GM18520 (cell line): ENCODE results near the gene GMCL2.

Experiments used
- ATAC-seq: cut with Tn5 transposase; IDR thresholded peaks from one replicate; pipeline ENCODE4 v1.9.1; 2021; ENCODE audit not compliant: unreplicated experiment

GMCL2 gene

DNA sequence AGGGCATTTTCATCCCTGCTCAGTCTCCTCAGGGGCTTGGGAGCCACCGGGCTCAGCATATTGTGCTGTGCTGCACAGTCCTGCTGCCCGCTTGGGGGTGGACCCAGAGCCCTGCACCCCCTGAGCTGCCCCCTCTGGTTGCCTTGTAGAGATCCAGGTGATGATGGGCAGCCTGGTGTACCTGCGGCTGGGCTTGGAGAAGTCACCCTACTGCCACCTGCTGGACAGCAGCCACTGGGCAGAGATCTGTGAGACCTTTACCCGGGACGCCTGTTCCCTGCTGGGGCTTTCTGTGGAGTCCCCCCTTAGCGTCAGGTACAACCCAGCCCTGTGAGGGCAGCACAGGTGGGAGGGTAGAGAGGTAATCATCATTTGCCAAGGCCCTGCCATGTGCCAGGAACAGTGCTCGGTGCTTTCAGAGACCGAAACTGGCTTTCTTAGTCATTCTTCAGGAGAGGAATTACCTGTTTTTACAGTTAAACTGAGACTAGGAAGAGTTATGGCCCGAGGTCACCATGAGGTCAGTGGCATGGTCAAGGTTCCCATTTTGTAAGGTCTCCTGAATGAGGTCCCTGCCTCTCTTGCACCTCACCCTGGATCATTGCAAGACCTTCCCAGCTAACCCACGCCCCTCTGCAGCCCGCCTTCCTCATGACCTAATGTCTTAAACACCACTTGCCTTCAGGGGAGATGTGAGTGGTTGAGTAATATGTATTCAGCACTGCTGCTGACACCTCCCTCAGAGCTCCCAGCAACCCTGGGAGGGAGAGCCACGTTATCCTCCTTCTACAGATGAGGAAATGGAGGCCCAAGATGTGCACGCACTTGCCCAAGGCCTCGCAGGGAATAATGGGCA lies 41.0 kb downstream of the GMCL2 start:
- ATAC-seq: no peak

DNA sequence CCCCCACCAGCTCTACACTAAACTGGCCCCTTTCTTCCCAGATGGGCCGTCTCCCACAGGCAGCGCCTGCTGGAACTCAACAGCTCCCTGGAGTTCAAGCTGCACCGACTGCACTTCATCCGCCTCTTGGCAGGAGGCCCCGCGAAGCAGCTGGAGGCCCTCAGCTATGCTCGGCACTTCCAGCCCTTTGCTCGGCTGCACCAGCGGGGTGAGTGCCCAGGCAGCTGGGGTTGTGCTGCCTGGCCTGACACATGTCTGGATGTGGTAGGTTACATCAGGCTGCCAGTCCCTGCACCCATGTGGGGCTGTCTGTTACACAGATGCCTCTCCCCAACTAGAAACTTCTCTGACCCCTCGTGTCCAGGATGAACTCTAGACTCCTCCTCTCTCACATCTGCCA lies 43.3 kb downstream of the GMCL2 start:
- ATAC-seq: no peak

DNA sequence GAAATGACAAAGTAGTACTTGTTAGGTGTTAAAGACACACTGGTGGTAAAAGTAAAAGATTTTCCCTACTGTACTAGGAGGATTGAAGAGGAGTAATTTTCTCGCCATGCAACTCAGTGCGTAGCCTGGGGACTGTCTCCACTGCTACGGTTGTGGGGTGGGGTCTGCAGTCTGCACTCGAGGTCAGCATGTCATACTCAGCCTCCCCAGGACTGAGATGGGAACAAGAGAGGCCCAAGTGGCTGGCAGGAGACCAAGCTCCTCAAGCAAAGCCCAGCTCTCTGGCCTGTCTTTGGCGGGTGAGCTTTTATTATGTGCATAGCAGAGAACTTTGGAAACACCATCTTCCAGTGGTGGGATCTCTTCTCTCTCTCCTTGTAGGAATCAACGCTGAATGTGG lies 43.9 kb downstream of the GMCL2 start:
- ATAC-seq: no peak

DNA sequence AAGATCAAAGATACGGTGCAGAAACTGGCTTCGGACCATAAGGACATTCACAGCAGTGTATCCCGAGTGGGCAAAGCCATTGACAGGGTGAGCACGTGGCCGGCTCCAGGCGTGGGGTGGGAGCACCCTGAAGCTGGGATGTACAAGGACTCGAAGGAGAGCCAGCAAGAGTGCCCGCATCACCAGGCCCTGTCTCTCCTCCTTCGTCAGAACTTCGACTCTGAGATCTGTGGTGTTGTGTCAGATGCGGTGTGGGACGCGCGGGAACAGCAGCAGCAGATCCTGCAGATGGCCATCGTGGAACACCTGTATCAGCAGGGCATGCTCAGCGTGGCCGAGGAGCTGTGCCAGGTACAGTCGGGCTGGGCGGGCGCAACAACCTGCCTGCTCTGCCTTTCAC lies 44.5 kb downstream of the GMCL2 start:
- no peak for ATAC-seq

DNA sequence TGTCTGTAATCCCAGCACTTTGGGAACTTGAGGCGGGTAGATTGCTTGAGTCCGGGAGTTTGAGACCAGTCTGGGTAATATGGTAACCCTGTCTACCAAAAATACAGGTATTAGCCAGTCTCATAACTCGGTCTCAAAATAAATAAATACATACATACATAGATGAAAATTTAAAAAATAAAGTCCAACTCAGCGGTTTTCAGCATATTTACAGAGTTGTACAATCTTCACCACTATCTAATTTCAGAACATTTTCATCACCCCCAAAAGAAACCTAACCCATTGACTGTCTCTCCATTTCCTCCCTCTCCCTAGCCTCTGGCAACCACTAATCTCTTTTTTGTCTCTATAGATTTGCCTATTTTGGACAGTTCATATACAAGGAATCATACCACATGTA lies 45.6 kb downstream of the GMCL2 start:
- ATAC-seq: no peak

DNA sequence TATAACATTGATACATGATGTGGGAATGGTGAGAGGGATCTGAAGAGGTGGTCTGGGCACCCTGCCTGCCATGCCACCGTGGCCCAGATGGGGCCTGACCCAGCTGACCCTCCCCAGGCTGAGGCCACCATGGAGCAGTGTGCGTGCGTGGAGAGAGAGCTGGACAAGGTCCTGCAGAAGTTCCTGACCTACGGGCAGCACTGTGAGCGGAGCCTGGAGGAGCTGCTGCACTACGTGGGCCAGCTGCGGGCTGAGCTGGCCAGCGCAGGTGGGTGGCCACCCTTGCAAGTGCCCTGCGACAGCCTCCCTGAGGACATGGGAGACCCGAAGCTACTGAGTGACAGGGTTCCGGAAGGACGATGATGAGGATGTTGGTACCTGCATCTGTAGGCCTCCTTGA lies 49.2 kb downstream of the GMCL2 start:
- no peak for ATAC-seq

DNA sequence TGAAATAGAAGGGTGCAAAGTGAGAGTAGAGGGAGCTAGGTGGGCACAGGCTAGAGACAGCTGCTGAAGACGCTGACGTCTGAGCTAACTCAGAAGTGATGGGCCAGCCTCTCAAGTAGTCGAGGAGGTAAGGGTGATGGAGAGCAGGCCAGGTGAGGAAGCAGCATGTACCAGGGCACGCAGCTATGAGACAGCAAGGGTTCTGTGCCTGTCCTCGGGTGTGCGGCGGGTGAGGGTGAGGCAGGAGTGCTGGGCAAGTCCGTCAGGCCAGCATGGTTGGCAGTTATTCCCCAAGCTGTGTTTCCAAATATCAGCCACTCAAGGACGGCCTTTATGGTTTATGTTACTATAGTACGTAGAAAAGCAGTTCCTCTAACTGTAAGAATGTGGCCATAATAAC lies 50.2 kb downstream of the GMCL2 start:
- no peak for ATAC-seq
